HG02840 (cell line): ENCODE measurements around the gene SH2D1B.

ENCODE experiments used
- ATAC-seq: cut with Tn5 transposase; IDR thresholded peaks from one replicate; pipeline ENCODE4 v1.9.1; 2021; ENCODE audit warnings: mild to moderate bottlenecking, moderate library complexity, moderate number of reproducible peaks; ENCODE audit not compliant: unreplicated experiment, low FRiP score

SH2D1B gene

DNA sequence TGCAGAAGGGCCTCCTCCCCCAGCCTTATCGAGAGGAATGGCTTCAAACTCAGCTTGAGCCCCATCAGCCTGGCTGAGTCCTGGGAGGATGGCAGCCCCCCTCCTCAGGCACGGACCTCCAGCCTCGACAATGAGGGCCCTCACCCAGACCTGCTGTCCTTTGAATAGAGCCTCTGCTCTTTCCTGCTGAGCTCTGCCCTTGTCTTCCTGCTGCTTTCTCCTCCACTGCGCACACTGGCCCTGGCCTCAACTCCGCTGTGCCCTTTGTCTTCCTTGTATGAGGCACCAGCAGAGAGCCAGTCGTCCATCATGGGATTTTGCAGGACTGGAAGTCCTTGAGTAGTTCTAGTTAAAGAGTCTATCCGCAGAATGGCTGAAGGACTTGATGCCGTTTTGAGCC is 28.4 kb downstream of the SH2D1B start:
- no peak for ATAC-seq

DNA sequence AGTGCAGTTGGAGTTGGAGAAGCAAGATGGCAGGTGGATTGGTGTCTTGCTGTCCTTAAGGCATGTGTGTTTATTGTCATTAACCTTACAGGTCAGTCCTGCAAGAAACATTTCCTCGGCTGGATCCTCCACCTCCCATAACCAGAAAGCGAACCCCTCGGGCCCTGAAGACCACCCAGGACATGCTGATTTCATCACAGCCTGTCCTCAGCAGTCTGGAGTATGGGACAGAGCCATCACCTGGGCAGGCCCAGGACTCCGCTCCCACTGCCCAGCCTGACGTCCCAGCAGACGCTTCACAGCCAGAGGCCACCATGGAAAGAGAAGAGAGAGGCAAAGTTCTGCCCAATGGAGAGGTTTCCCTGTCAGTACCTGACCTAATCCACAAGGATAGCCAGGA is 28.8 kb downstream of the SH2D1B start:
- no peak for ATAC-seq

DNA sequence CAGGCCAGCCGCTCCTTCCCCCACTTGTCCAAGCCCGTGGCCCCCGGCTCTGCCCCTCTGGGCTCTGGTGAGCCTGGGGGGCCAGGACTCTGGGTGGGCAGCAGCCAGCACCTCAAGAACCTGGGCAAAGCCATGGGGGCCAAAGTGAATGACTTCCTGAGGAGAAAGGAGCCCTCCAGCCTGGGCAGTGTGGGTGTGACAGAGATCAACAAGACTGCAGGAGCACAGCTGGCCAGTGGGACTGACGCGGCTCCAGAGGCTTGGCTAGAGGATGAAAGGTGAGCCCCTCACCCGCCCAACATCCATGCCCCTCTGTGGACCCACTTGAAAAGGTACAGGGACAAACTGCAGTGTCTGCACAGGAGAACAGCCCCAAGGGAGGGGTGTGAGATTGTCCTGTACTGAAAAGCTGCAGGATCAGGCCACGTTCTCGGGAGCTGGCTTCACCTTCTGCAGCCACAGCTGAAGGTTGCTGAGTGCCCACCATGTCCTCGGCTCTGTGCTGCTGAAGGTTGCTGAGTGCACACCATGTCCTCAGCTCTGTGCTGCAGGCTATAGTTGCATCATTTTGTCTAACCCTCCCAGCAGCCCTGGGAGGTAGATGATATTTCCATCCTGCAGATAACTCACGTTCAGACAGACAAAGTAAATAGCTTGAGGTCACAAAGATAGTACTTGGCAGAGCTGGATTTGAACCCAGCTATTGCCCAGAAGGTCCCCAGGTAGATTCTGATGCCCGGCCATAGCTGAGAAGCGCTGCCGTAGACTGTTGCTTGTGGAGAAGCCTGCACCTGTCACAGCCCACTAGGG is 29.8 kb downstream of the SH2D1B start:
- no peak for ATAC-seq

DNA sequence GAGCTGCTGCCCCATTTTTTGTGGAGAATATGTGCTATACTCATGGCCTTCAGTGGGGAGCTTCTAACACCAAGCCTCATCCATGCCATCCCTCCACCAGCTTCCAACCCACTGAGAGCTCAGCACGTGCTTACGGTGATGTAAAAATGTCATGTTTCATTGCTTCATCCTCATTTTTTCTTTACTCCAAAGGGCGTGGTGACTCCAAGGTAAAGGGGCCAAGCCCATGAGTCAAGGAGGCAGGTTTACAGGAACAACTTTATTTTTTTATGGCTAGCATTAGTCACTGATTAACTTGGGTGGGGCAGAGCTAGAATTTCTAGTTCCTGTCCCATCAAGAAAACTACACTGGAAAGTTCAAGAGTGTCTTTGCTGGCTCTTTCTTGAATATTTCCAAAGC is 30.6 kb downstream of the SH2D1B start, which contains the start of gene C1orf226:
TSS of gene C1orf226 (plus strand) at position 346 of the 400 bp plus-strand sequence. CDS start 174 bp downstream, outside the sequence.
- ATAC-seq: no peak

DNA sequence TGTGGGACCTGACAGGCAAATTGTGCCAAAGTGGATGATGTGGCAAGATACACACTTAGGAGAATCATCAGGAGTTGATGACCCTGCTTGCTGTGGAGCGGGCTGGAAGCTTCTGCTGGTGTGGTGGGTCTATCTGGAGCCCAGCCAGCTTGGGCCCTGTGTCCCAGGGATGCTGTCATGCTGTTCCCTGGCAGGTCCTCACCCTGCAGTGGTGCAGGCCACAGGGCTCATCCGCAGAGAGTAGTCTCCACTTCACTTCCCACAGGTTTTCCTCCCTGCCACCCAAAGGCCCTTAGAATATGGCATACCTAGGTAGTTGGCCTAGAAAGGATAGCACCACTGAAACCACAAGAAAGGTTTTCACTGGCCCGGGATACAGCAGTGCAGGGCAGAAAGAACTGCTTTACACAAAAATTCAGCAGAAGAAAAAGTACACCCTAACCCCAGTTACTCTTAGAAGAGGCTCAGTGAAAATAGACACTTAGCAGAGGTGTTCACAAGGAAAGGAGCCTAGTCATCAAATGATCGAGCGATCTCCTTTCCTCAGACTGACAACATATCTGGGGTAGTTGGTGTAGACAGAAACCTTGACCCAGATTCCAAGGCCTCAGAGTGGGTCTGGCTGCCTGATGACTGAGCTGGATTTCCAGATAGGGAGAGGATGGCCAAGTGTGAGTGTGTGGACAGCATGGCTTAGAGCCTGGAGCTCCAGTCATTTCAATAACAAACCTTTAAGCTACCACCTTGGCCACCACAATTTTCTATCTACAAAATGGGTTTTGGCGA is 31.7 kb downstream of the SH2D1B start:
- no peak for ATAC-seq

DNA sequence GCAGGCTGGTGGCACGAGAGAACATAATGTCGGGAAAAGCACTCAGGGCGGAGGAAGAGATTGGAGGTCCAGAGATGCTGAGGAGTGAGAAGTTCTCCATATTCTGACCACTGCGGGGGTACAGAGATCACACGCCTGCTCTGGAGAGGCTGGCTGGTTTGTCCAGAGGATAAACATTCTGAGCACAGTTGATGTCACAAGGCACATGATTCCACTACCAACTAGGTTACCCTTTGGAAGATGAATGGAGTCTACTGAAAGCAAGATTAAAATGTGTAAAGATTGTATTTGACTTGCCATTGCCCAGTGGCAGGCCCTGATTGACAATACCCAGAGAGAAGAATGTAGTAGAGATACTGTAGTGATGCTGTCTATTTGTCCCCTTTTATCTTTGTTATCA is 35.2 kb downstream of the SH2D1B start, which contains the start of gene SPATA46:
TSS of gene SPATA46 (minus strand) at position 164 of the 400 bp plus-strand sequence. CDS start at position 100, 64 bp downstream.
- no peak for ATAC-seq

DNA sequence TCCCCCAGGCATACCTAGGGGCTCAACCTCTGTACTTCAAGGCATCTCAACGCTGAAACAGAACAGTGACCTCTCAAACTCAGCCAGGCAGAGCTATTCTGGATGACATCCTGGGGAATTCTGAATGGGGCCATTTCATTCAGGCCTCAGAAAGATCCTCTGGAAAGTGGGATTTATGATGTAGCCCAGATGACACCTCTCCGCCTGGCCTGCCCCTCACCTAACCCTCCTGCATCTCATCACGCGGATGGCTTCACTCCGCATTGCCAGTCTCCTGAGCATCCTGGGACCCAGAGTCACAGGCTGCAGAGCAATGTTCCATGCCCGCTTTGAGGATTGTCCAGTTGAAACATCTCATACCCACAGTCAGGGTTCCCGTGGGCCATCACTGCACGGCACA is 36.5 kb downstream of the SH2D1B start:
- no peak for ATAC-seq

DNA sequence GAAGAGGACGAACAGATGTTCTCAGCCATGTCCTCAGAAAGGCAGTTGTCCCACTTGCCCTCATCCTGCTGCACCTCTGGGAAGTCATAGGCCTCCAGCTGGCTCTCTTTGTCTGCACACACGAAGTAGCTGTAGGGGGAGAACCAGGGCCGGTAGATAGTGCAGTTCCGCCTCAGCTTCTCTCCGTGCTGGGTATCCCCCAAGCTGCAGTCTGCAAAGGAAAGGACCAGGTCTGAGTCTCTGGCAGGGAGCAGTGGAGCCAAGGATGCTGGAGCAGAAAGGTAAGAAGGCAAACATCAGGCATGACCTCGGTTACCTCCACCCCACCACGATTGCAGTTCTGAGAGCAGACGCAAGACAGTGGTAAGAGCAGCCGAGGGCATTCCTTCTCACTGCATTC is 37.5 kb downstream of the SH2D1B start:
- no peak for ATAC-seq

DNA sequence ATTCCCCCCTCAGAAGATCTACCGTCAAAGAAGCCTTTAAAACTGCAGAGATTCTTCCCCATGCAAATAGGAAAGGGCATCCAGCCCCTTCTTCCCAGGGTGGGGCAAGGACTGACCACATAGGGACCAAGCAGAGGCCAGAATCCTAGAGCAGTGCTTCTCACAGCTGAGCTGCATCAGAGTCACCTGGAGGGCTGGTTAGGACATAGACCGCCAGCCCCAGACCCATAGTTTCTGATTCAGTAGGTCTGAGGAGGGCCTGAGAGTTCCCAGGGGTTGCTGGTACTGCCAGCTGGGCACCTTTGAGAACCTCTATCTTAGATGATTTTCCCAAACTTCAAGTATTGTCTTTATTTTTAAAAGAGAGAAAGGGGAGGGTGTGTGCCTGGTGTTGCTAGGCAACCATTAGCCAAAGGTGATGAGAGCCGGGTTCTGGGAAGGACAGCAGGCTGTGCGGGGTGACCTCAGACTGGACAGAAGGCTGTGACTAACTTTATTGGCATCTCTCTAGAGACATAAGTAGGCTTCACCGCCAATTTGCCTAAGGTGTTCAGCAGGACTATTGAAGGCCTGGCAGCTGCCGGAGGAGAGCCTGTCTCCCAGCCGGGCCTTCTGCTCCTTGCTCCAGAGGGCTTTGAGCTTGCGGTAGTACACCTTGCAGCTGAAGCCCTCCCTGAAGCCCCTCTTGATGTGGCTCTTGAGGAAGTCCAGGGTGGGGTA is 38.2 kb downstream of the SH2D1B start:
- ATAC-seq: no peak

DNA sequence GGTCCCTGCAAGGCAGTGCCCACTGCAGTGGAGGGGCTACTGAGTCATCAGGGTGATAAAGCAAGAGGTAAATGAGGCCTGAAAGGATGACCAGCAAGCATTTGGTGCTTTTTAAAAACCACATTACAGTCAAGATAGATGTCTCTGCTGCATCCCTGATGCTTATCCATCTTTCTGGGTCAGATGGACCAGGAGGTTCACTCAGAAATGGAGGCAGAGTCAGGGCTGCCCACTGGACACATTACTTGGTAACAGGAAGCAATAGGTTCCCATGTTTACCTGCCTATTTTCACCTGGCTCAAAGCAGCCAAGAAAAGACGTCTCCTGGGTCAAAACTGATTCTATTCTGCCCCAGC is 38.9 kb downstream of the SH2D1B start:
- ATAC-seq: no peak

DNA sequence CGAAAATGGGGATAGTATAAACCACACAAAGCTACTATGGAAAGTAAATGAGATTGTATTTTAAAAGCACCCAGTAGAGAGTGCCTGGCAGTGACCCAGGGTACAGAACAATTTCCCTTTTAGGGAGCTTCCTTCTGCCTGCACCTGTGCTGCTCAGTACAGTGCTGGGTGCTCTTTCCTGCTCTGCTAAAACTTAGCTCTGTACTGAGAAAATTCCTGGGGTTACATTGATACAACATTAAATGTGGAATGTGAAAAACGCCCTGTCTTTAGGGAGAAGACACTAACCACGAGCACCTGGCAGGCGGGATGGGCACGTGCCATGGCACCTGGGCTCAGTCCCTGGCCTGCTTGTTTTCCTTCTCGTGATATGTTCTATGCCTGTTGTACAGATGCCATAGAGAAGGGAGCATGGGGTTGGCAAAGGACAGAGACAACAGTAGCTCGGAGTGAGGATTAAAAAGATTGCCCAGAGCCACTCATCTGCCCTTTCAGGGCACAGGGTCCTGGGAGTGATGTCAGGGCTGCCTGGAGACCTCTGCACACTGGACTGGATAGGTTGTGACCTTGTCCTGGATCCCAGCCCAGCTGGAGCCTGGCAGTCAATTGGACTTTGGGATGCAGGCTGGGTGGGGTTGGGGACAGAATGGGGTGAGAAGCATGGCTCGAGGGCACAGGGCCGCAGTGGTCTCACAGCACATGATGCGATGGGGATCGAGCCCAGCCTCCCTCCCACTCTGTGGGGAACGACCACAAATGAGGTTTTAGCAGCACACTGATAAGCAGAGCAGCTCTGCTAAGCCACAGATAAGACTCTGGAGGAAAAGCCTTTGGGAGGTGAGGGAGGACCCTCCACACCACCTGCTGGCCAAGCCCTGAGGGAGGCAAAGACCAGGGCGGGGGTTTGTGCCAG is 39.5 kb downstream of the SH2D1B start:
- no peak for ATAC-seq

DNA sequence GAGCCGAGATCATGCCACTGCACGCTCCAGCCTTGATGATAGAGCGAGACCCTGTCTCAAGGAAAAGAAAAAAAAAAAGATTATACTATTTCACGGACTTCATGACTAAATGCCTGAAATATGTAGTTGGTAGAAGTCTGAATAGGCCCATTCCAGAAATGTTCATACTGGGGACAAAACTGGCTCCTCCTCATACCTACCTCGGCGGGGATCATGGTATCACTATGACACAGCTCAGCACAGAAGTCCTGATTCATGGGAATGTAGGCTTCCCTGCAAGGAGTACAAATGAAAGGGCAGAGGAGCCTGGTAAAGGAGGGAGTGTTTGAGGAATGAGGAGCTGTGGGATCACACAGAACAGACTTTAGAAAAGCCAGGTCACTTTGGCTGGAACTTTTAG is 40.3 kb downstream of the SH2D1B start:
- no peak for ATAC-seq

DNA sequence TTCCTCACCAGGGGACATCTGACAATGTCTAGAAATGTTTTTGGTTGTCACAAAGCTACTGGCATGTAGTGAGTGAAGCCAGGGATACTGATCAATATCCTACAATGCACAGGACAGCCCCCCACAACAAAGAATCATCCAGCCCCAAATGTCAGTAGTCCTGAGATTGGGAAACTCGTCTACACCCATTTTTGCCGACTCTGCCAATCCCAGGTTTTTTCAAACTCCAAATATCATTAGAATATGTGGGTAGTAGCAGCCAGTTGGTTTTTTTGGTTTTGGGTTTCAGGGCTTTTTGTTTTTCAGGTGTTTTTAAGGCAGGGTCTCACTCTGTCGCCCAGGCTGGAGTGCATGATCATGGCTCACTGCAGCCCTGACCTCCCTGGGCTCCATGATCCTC is 41.2 kb downstream of the SH2D1B start:
- no peak for ATAC-seq

DNA sequence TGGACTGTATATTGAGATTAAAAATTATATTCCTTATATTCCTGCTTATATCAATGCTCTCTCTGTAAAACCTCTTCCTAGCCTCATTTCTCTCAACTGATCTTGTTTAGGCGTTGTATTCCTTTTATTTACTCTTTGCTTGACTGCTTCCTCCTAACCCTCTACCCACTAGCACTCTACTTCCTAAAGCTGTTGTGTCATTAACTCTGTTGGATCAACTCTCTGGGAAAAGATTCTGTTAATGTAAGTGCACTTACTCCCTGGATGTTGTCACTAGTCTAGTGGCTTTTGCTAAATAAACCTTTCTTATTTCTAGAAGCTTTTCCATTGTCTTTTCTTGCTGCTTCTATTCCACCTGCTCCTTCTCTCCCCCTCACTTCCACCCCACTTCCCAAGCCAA is 41.8 kb downstream of the SH2D1B start:
- no peak for ATAC-seq

DNA sequence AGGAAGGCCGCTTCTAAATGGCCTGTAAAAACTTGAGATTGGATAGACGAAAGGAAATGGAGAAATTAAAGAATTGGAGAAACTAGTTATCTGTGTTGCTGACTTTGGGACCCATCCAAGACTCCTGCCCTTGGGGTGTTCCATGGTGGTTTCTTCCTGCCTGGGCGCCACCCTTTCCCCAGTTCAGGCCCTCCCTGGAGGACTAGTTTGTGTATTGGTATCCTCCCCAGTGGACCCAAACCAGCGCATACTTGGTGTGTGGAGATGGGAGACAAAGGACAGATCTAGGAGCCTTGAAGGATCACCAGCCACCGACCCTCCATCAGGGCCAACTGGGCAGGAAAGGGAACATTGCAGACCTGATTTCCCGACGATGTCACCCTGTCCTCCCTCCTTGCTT is 42.4 kb downstream of the SH2D1B start:
- ATAC-seq: no peak

DNA sequence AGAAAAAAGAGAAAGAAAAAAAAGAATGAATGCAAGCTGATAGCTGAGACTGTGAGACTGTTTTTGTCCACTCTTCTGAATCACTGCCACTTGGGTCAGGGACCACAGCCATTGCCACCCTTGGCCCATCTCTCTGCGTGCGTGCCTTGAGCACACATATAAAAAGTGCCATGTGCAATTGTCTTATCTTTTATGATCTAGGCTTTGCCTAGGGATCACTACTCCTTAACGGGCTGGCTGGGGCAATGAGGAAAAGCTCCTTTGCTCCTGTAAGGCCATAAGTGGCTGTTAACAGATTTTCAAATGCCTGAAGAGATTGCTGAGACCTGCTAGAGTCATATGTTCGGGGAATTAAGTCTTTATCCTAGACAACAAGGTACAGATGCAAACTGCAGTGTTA is 43.5 kb downstream of the SH2D1B start:
- no peak for ATAC-seq

DNA sequence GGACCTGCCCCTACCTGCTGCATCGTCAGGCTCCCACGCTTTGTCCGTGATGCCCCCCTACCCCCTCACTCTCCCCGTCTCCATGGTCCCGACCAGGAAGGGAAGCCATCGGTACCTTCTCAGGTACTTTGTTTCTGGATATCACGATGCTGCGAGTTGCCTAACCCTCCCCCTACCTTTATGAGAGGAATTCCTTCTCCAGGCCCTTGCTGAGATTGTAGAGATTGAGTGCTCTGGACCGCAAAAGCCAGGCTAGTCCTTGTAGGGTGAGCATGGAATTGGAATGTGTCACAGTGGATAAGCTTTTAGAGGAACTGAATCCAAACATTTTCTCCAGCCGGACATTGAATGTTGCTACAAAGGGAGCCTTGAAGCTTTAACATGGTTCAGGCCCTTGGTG is 44.2 kb downstream of the SH2D1B start:
- ATAC-seq: no peak

DNA sequence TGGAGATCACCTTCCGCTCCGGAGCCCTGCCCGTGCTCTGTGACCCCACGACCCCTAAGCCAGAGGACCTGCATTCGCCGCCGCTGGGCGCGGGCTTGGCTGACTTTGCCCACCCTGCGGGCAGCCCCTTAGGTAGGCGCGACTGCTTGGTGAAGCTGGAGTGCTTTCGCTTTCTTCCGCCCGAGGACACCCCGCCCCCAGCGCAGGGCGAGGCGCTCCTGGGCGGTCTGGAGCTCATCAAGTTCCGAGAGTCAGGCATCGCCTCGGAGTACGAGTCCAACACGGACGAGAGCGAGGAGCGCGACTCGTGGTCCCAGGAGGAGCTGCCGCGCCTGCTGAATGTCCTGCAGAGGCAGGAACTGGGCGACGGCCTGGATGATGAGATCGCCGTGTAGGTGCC is 44.9 kb downstream of the SH2D1B start:
- no peak for ATAC-seq

DNA sequence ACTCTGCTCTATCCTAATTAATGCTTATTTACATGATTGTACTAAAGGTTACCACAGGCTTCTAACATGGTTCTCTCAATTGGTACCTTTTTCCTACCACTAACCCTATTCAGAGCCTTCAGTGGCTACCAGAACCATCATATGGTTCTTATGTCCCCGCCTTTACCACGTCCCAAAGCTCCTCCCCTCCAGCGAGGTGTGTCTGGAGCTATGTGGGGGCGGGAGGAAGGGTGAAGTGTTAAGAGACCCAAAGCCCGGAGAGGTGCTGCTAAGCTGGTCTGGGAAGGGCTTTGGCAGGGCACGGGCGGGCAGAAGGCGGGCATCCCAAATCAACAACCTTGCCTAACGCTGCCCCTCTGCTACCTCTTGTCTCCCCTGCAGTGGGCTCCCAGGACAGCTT is 45.3 kb downstream of the SH2D1B start:
- no peak for ATAC-seq

DNA sequence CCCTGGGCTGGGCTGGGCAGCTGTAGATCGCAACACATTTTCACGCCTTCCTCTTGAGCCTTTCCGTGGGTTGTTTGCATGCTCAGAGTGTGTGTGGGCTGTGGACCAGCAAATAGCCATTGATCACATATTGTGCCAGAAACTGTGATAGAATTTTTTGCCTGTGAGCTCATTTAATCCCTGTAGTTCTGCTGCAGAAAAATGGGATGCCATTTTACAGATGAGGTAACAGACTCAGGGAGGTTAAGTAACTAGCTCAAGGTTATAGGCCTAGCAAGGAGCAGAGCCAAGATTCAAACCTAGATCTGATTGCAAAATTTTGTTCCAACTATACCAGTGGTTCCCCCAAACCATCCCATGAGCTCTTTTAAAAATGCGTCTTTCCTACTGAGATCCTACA is 45.8 kb downstream of the SH2D1B start:
- ATAC-seq: no peak
